ENCODE results near the gene SMYD4.
"Not testable (repeated sequence)": the region's sequence is repeated elsewhere in the genome, so short reads cannot be mapped to it uniquely, and the experiment has no call there.

The SMYD4 gene

GRCh38 chr17:1773696-1774181 is 56.0 kb downstream of the SMYD4 start:
- H3K4me1 ChIP-seq (ENCODE audit: control insufficient read depth, insufficient read depth, low read length) = peaks cover 6% of the 10 kb centered on the region
- peaks cover 4 to 77% of the 10 kb centered on the region in 2 experiments; a peak in 2 of 3 replicates for H3K36me3 ChIP-seq (ENCODE audit: control insufficient read depth in 2 of 2, insufficient read depth in 1 of 2, low read length in 2 of 2)
- no peak for TF ChIP-seq ZNF302 (tag by site-specific recombination; IDR thresholded peaks at IDR 0.05; ENCODE audit: low read depth)
- TF ChIP-seq MZF1 (tag by site-specific recombination; IDR thresholded peaks at IDR 0.05; ENCODE audit: borderline replicate concordance) = no peak
- no peak for TF ChIP-seq ZNF654 (tag by site-specific recombination; IDR thresholded peaks at IDR 0.05; ENCODE audit: low read depth)
- TF ChIP-seq ZNF785 (tag by site-specific recombination; IDR thresholded peaks at IDR 0.05) = no peak
- TF ChIP-seq ZXDB (tag by site-specific recombination; IDR thresholded peaks at IDR 0.05) = no peak
- H3K9me3 ChIP-seq (ENCODE audit: control insufficient read depth, insufficient read depth, low read depth, low read length) = no peaks in the 10 kb centered on the region
- H3K27ac ChIP-seq (ENCODE audit: extremely low read depth, low read depth, low read length) = no peak overlapping the region
- no peak overlapping the region for H3K4me3 ChIP-seq (ENCODE audit: low read depth, low read length)
- ChIA-PET POLR2A (interaction anchor here (0.9 to 2.0 kb wide), 4 partner anchors 10 to 57 kb away, joined by 3 to 12 read pairs (median 4); partner anchors contain the start of gene SERPINF1), CTCF (interaction anchor here (0.9 to 1.5 kb wide), 2 partner anchors 10 to 54 kb away, joined by 3 to 9 read pairs; no protein-coding TSS in a partner anchor)

- not testable (repeated sequence) for H3K27ac ChIP-seq (ENCODE audit: extremely low read depth, low read depth, low read length); H3K4me3 ChIP-seq (ENCODE audit: low read depth, low read length); H3K4me1 ChIP-seq (ENCODE audit: control insufficient read depth, insufficient read depth, low read length); H3K9me3 ChIP-seq (ENCODE audit: control insufficient read depth, insufficient read depth, low read depth, low read length)
- ChIA-PET CTCF (interaction anchor here (0.9 to 1.5 kb wide), 2 partner anchors 11 to 53 kb away, joined by 3 to 9 read pairs; no protein-coding TSS in a partner anchor), POLR2A (interaction anchor here (0.6 to 2.0 kb wide), 6 partner anchors 11 to 81 kb away, joined by 3 to 12 read pairs (median 4); partner anchors contain the start of gene SERPINF1)
- 0 out of 2 replicates have a peak, but pooled peaks have one; percentile 19 for TF ChIP-seq ZNF341 (tag by site-specific recombination; IDR thresholded peaks at IDR 0.05; ENCODE audit: low read depth)
- peak; percentile 93 for TF ChIP-seq ZNF677 (tag by site-specific recombination; IDR thresholded peaks at IDR 0.05)
- H3K36me3 ChIP-seq (ENCODE audit: control insufficient read depth in 2 of 2, insufficient read depth in 1 of 2, low read length in 2 of 2) = peaks cover 3 to 71% of the 10 kb centered on the region in 2 experiments; a peak in 2 of 3 replicates
These were observed 56.6 kb downstream of the SMYD4 start for GRCh38 chr17:1773000-1773695.

GRCh38 chr17:1769822-1770477 is 59.8 kb downstream of the SMYD4 start:
- H3K4me1 ChIP-seq (ENCODE audit: control insufficient read depth, insufficient read depth, low read length) = peaks cover 6% of the 10 kb centered on the region
- CTCF ChIA-PET = interaction anchor here (0.5 to 3.2 kb wide), 6 partner anchors 13 to 148 kb away, joined by 3 to 16 read pairs (median 3); no protein-coding TSS in a partner anchor
- peak overlapping the region; percentile 32 for H3K27ac ChIP-seq (ENCODE audit: extremely low read depth, low read depth, low read length)
- H3K36me3 ChIP-seq (ENCODE audit: control insufficient read depth in 2 of 2, insufficient read depth in 1 of 2, low read length in 2 of 2) = peaks cover 0 to 45% of the 10 kb centered on the region in 2 experiments; a peak in 1 of 3 replicates
- POLR2A ChIA-PET = interaction anchor here (0.6 to 1.9 kb wide), 7 partner anchors 10 to 86 kb away, joined by 3 to 14 read pairs (median 5); no protein-coding TSS in a partner anchor
- H3K4me3 ChIP-seq (ENCODE audit: low read depth, low read length) = no peak overlapping the region
- H3K9me3 ChIP-seq (ENCODE audit: control insufficient read depth, insufficient read depth, low read depth, low read length) = no peaks in the 10 kb centered on the region
- TF ChIP-seq ZBTB17 (tag by site-specific recombination; IDR thresholded peaks at IDR 0.05) (peak; percentile 50; the same call in 1 of the 2 replicates), ZNF16 (tag by site-specific recombination; IDR thresholded peaks at IDR 0.05; ENCODE audit: low read depth) (no peak), ZBTB21 (tag by site-specific recombination; IDR thresholded peaks at IDR 0.05) (no peak), ZNF169 (tag by site-specific recombination; IDR thresholded peaks at IDR 0.05) (no peak), ZNF792 (tag by site-specific recombination; IDR thresholded peaks at IDR 0.05) (no peak), ZNF837 (tag by site-specific recombination; IDR thresholded peaks at IDR 0.05) (no peak), INSM2 (tag by site-specific recombination; IDR thresholded peaks at IDR 0.05) (peak; percentile 54), ZNF404 (tag by site-specific recombination; IDR thresholded peaks at IDR 0.05) (no peak), ZNF335 (tag by site-specific recombination; conservative IDR thresholded peaks at IDR 0.05) (peak; percentile 30; the same call in 1 of the 2 replicates), ZEB2 (tag by site-specific recombination; IDR thresholded peaks at IDR 0.05) (no peak), ZNF530 (tag by site-specific recombination; IDR thresholded peaks at IDR 0.05; ENCODE audit: low read depth) (no peak), PRDM10 (tag by site-specific recombination; IDR thresholded peaks at IDR 0.05) (no peak), GLIS2 (tag by site-specific recombination; IDR thresholded peaks at IDR 0.05) (peak; percentile 93), ZBTB7A (tag by site-specific recombination; IDR thresholded peaks at IDR 0.05; ENCODE audit: low read depth) (no peak), ZNF549 (tag by site-specific recombination; IDR thresholded peaks at IDR 0.05) (no peak), ZNF600 (tag by site-specific recombination; IDR thresholded peaks at IDR 0.05) (peak; percentile 67)

Measured in HEK293 (cell line).